Activated T-cell treated with anti-CD3 and anti-CD28 coated beads for 4 hours (primary cell): ENCODE results near the gene SNAI3.

ENCODE experiments used
- DNase-seq: peaks from one replicate; pipeline ENCODE4 v3.0.0-alpha.2; 2020

SNAI3 gene

GRCh38 chr16:88649195-88649923 lies 36.9 kb downstream of the SNAI3 start:
- no peak for DNase-seq

- no peak for DNase-seq
Measured at GRCh38 chr16:88647178-88648070, 38.9 kb downstream of the SNAI3 start.

DNA sequence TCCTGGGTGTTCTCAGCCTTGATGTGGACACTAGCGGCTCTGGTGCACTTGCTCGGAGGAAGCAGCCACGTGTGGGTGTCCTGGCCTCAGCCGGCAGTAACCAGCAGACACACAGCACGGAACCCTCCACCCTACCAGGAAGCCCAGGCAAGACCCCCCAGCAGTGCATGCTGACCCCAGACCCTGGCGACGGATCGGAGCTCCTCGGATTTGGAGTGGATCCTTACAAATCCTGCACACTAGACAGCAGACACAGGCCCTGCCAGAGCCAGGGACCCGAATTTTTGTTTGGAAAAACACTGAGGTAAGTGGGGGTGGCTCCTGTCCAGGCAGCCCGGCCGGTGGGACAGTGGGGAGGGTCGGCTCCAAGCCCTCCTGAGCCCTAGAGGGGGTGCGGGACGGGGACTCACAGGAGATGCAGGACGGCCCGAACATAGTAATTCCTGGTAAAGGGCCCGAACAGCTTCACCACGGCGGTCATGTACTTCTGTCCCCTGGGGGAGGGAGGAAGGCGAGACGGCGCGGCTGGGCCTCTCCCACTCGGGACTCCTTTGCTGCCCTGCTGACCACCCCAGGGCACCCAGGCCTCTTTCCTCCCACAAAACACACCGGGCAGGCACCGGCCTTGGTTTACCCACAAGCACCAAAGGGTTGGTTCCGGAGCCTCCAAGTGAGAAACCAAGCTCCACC lies 39.8 kb downstream of the SNAI3 start:
- no peak for DNase-seq

DNA sequence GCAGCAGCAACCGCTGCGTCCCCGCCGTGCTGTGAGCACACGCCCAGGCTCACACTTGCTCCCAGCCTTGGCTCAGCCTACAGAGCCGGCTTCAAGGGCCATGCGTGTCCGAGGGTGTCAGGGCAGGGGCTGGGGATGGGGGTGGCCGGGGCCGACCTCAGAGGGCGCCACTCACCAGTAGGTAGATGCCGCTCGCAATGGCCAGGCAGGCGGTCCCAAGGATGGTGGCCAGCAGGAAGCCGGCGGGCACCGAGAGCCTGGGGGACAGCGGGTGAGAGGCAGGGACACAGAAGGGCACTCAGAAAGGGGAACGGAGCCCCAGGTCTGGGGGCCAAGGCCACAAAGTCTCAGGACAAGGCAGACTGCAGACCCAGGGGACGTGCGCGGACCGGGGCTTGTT lies 40.4 kb downstream of the SNAI3 start:
- DNase-seq, result no peak

DNA sequence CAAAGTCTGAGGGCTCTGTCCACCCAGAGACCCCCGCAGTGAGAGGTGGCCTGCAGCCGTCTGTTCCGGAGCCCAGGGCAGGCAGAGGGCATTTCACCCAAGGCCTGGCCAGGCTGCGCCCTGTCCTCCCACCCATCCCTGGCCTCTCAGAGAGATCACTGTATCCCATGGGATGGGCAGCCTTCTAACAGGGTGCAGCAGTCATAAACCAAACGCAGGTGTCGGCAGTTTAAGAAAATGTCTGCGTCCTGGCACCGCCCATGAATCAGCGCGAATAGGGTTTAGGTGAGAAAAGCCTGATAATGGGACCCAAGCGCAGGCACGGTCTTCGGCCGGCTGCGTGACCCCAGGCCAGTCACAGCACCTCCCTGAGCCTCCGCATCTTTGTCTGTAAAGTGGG lies 40.9 kb downstream of the SNAI3 start:
- DNase-seq, result no peak

- no peak for DNase-seq
Measured at GRCh38 chr16:88643644-88643932, 42.7 kb downstream of the SNAI3 start.

GRCh38 chr16:88642881-88643643 lies 43.2 kb downstream of the SNAI3 start:
- no peak for DNase-seq

DNA sequence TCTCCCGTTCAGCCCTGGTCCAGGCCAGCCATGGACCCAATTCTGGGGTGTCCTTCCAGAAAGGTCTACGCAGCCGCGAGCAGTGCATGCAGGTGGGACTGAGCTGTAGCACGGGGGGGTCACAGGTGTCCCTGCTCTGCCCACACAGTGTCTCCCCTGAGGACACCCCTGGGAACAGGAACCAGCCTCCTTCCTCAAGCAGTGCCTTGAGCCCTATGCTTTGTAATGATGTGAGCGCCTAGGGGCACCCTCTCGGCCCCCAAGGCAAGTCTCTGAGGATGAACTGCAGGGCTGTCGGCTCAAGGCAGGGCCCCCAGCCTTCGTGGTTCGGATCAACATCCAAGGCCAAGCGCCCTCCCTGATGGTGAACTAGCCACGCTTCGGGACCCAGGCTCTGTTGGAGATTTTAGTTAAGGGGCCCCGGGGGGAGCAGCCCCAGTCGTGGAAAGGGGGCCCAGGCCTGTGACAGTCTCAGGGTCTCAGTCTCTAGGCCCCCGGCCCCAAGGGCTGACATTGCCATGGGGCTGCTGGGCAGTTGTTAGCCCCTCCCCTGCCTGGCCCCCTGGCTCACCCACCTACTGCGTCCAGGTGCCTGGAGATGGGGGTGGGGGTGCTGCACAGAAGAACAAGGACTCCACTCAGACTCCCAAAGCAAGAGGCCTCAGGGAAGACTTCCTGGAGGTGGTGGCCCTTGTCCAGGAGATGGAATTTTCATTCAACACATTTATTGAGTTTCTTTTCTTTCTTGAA lies 45.6 kb downstream of the SNAI3 start:
- no peak for DNase-seq

GRCh38 chr16:88640039-88640495 lies 46.2 kb downstream of the SNAI3 start:
- no peak for DNase-seq

DNA sequence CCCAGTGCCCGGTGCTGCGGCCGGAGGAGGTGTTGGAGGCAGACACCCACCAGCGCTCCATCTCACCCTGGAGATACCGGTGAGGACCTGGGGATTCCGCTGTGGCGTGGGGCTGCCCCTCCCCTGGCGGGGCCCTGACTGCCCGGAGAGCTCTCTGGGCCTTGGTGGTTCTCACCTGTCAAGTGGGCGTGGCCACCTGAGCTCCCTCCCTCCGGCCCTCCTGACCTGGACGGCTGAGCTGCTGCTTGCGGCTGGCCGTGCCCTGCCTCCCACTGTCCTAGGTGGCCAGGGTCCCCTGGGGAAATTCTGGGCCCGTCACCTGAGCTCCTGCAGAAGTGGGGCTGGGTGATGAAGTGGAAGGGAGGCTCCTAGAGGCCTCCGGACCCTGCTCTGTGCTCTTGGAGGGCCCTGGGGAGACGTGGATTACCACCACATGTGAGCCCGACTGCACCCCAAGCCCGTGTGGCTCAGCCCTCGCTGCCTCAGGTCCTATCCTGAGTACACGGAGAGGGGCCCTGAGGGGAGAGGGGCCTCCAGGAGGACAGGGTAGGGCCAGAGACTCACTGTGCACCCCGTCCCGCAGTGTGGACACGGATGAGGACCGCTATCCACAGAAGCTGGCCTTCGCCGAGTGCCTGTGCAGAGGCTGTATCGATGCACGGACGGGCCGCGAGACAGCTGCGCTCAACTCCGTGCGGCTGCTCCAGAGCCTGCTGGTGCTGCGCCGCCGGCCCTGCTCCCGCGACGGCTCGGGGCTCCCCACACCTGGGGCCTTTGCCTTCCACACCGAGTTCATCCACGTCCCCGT lies 46.9 kb downstream of the SNAI3 start:
- no peak for DNase-seq

- DNase-seq, result no peak
Measured at GRCh38 chr16:88638323-88639230, 47.7 kb downstream of the SNAI3 start, which contains the start of gene IL17C. IL17C (plus strand) TSS chr16:88638572; CDS start chr16:88638642, 70 bp downstream.

GRCh38 chr16:88636488-88637265 lies 49.6 kb downstream of the SNAI3 start:
- no peak for DNase-seq

- DNase-seq, result no peak
Measured at GRCh38 chr16:88635671-88636319, 50.5 kb downstream of the SNAI3 start.

DNA sequence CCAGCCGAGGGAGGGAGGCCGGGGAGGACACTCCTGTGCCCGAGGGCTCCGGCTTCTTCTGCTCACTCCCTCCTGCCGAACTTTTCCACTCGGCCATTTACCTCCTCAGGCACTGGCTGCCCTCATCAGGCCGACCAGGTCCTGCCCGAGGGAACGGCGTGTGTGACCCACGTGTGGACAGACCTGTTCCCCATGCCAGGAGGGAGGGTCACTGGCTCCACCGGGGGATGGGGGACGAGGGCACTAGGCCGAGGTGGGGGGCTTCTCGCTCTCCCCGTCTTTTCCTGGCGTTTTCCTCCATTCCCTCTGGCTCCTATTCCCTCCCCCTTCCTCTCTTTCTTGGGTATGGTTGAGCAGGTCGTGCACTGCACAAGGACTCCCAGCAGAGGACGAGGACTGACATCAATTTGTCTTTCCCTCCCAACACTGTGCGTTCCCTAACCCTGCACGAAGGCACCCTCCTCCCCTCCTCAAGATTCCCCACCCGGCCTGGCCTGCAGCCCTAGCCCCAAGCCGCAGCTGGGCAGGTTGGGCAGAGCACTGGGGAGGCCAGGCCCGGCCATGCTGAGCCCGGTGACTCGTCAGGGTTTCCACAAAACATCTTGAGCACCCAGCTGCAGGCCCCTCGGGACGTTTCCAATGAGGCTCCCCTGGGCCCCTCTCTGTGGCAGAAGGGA lies 51.2 kb downstream of the SNAI3 start:
- DNase-seq, result no peak

- peak; percentile 40 for DNase-seq
Measured at GRCh38 chr16:88634141-88634993, 51.9 kb downstream of the SNAI3 start.

GRCh38 chr16:88633684-88634140 lies 52.6 kb downstream of the SNAI3 start:
- peak; percentile 35 for DNase-seq

GRCh38 chr16:88632587-88632930 lies 53.7 kb downstream of the SNAI3 start:
- DNase-seq, result no peak
